GM18868 (cell line): ENCODE results near the gene GPC6.
A peak's percentile ranks its signal among the peaks of the same experiment; 100 is the strongest.

Experiments used
- ATAC-seq: cut with Tn5 transposase; IDR thresholded peaks from one replicate; pipeline ENCODE4 v1.9.1; 2021; ENCODE audit warnings: mild to moderate bottlenecking, moderate library complexity; ENCODE audit not compliant: unreplicated experiment

GPC6 gene

DNA sequence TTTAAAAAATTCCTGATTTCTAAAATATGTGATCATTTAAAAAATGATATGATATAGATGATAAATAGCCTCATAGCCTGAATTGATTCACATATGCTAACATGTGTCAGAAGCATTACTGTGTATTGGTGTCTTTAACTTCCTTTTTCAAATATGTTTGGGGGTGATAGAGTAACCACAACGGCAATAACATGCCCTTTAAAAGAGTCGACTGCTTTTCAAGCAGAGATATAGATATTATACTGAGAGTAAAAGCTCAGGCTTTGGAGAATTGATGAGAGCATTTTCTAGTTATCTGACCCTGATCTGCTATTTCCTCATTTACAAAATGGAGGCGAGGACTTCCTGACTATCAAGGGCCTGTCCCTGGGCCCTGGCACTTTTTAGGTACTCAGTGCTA lies 992.3 kb downstream of the GPC6 start:
- no peak for ATAC-seq

DNA sequence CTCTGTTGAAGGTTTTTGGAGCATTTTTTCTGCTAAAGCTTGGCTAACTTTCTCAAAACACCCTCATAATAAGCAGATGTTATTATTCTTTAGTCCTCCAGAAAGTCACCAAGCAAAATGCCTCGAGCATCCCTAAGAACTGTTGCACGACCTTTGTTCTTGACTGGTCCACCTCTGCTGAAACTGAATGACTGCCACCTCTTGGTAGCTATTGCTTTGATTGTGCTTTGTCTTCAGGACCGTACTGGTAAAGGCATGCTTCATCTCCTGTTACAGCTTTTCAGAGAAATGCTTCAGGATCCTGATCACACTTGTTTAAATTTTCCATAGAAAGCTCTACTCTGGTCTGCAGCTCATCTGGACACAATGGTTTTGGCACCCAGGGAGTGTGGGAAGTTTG lies 998.1 kb downstream of the GPC6 start:
- no peak for ATAC-seq

DNA sequence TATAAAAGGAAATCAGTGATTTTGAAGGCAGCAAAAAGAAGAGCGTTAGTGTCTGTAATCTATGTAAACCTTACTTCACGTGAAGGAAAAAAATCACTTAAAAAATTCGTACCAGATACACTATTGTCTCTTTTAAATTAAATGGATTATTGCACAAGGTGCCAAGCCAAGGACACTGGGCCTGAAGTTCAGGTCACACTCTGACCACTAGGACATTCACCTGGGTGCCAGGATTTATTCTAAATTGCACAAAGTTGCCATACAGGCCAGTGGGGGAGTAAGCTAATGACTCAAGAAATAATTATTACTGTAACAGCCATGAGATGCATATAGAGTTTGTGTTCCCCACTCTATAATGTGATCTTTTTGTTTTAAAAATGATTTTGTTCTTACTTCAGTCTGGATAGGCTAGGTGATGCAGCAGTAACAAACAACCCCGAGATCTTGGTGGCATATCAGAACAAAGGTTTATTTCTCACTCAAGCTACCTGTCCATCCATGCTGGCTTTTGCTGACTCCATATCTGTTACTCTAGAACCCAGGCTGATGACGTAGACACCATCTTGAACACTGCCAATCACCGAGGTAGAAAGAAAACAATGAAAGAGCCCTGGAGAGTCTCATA lies 1000.8 kb downstream of the GPC6 start:
- no peak for ATAC-seq

DNA sequence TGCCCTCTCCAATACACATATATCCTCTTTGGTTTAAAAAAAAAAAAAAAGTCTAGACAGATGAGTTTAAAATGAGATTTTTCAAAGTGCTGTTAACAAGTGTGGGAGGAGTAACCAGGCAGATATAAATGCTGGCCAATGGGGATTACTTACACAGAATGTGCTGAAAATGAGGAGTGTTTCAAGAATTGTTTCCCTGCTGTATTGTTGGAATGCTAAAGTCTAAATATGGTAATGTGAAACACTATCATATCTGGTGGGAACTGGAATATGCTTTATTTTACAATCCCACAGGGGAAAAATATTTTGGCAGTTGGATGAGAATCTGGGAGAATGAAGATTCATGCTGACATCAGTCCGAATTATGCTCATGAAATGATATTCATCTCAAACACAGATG lies 1002.2 kb downstream of the GPC6 start:
- ATAC-seq: no peak

DNA sequence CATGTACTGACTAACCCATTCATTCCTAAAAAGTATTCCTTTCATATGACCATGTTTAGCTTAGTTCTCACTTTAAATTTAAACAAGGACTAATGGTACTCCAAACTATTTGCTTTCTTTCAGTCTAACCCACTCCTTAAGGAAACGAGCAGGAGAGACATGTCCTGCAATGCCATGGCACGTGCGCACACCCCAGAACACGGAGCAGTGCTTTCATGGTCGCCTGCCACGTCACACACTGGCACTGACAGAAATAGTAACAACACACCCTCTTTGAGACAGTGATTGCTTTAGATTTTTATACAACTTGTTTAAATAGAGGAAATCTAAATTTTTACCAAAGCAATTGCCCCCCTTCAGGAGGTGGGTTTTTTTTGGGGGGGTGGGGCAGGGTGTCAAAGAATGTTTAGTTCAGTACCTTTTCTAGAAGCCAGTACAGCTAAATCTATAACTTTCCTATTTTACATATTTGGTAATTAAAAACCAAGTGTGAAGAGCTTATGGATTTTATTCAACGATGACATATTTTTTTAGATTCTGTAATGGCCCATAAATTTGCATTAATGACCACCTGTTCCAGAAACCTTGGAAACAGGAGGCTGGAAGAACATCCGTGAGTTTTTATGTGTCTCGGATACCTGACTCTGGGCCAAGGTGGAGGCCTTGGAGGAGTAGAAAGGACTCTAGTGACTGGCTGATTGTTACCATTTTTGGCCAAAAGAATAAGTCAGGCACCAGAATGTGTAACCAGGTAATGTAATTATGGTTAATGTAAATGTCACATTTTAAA lies 1005.7 kb downstream of the GPC6 start:
- ATAC-seq: no peak

DNA sequence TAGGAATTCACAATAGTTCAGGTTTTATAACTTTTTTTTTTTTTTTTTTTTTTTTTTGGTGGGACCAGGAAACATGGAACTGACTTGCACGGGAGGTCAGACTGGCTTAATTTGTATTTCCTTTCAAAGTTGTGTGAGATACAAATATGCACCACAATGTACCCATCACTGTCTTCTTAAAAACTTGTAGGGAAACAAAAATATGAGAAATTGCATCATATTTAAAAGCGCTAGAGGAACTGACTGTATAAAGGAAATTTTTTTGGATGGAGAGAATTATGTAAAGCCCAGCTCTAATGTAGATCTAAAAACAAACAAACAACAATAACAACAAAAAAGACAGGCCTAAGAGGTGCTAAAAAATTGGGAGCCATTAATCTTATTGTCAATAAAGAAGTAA lies 1006.3 kb downstream of the GPC6 start:
- ATAC-seq: no peak

DNA sequence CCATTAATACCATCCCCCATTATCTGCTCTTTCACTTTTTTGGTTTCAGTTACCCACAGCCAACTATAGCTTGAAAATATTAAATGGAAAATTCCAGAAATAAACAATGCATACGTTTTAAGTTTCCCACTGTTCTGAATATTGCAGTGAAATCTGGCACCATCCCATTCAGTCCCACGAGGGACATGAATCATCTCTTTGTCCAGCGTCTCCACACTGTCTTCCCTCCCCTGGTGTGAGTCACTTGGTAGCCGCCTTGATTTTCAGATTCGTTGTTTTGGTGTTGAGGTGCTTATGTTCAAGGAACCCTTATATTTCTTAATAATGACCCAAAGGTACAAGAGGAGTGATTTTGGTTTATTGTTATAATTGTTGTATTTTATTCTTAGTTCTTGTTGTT lies 1006.8 kb downstream of the GPC6 start:
- ATAC-seq: no peak

DNA sequence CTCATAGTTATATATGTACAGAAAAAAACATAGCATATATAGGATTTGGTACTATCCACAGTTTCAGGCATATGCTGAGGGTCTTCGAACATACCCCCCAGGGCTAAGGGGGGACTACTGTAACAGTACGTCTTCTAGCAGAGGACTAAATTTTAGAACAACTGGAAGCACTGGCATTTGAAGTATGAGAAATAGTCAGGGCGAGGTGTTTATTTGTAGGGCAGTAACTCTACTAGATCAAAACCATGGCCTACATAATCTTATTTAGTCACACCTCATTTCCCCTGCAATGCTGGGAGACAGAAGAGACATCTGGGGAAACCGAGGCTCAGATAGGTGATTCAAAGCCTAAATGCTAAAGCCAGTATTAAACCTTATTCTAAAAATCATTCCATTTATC lies 1007.2 kb downstream of the GPC6 start:
- ATAC-seq: no peak

DNA sequence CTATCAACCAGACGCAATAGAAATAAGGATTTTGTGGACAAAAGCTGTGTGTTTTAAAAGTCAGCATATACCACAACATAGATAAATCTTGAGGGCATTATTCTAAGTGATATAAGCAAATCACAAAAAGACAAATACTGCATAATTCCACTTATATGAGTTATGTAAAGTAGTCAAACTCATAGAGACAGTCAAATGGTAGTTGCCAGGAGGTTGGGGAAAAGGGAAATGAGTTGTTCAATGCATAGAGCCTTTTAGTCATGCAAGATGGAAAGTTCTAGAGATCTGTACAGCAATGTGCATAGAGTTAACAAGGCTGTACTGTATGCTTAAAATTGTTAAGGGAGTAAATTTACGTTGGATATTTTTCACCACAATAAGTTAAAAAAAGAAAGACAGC lies 1008.1 kb downstream of the GPC6 start:
- ATAC-seq: no peak

DNA sequence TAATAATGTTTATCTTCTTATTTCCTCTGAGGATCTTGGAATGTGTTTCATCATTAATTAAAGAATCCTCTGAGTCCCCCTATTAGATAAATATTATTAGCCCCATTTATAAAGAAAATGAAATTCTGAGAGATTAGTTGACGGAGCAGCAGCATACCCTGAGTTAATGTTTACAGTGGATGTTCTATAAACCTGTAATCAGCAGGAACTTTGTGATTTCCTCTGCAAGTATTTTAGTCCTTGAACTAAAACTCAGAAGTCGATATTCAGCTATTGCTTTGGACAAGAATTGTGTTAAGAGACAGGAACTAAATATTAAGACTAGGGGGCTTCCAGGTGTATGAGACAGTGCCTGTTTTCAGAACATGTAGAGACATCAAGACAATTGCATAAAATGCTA lies 1009.5 kb downstream of the GPC6 start:
- no peak for ATAC-seq

DNA sequence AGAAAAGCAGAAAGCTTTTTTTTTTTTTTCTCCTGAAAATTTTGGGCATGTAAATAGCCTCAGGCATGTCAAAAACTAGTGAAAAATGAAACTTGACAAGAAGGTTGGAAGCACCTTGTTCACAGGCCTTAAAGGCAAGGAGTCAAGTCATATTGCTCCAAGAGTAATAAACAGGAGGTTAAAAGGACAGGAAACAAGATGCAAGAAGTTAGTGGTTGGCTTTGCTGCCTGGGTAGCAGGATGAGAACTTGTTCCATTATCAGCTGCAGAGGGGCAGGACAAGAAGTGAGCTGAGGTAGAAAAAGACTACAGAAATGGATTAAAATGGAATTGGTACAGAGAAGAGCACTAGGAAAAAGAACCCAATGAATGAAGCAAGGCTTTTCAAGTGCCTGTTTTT lies 1010.3 kb downstream of the GPC6 start:
- ATAC-seq: no peak

DNA sequence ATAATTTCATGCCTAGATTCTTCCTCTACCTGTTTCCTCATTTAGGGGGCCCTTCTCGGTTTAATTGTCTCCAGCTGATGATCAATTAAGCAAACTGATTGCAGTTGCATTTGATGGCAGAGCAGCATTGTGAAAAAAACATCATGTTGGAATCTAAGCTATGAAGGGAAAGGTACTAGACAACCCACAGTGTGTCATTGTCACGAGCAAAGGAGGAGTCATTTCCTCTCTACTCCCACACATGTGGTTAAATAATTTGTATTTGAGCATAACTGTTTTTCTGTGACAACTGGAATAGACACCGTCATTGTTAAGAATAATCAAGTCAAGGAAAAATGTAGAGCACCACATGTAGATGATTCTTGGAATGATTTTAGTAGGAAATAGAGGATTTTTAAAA lies 1012.5 kb downstream of the GPC6 start:
- peak; percentile 70 for ATAC-seq

DNA sequence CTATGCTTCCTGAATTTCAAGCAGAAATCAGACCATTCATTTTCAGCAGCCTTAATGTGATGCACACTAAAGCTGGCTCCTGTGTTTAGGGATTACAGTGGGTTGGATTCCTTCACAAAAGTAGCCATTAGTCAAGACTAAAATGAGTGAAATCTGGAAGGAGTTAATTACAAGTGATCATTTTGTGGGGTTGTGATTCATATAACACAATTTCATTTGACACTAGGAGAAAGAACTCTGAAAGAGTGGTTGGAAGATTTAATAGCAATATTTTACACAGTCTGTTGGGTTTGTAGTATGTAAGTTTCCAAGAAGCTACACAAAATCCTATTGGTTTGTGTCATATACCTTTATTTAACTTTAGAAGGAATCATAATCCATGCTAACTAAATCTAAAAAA lies 1015.9 kb downstream of the GPC6 start:
- no peak for ATAC-seq

DNA sequence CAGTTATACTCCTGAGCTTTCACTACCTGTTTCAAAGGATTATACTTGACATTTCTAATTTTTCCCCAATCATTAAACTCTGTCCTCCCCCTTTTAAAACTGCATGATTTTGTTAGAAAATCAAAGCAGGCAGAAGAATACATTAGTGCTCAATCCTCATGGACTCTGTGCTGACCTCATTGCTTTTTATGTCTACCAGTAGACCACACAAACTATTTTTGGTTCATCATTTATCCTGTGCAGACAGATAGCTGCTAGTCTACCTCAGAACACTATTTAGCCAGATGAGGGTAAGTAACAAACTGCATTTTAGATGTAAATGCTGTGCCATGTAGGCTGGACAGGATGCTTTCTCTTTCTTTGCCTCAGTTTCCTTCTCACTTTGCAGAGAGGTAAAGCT lies 1016.9 kb downstream of the GPC6 start:
- ATAC-seq: no peak

DNA sequence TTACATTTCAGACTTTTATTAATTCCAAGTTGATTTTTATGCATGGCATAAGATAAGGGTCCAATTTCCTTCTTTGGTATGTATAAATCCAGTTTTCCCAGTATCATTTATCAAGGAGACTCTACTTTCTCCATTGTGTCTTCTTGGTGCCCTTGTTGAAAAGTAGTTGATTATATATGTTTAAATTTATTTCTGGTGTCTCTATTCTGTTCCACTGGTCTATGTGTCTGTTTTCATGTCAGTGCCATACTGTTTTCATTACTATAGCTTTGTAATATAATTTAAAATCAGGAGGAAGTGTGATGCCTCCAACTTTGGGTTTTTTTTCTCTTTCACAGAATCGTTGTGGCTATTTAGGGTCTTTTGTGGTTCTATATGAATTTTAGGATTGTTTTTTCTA lies 1019.9 kb downstream of the GPC6 start:
- ATAC-seq: no peak

DNA sequence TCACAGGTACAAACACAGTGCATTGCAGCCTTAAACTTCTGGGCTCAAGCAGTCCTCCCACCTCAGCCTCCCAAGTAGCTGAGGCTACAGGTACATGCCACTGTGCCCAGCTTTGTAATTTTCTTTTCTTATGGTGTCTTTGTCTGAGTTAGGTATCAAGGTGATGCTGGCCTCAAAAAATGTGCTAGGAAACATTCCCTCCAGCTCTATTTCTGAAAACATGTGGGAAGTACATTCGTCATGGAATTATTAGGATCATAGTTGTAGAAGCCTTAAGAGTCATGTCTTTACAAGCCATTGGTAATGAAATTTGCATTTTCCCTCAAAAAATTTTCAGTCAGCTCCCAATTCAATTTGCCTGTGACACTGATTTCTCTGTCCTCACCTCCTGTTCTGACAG lies 1021.3 kb downstream of the GPC6 start:
- no peak for ATAC-seq

DNA sequence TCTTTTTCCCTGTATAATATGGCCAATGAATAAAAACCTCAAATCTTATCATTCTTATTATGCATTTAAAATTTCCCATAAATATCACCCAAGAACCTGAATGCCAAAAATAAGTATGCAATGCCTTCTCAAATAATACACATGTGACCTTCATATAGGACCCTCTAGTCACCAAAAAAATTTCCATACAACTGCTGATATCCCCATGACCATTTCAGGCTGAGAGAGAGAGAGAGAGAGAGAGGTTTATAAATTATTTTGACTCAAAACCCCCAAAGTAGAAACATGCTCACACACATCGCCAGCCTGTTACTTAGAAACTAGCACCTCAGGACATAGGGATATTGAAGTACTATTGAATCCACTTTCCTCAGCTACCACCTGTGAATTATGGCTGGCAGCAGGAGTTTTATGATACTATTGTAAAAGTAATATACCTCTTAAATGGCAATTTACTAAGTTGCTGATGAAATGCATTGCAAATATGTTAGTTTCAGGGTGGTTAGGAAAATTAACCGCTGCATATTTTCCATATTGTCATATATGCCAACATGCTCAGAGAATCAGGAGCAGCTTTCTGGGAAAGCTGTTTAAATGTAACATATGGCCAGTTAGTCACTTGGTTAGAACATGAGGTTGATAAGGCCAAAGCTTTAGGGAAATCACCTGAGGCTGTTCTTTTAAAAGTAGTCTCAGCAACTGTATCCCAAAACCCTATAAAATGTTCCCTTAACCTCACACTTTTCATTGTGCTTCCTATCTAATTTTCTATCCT lies 1022.0 kb downstream of the GPC6 start:
- ATAC-seq: no peak

DNA sequence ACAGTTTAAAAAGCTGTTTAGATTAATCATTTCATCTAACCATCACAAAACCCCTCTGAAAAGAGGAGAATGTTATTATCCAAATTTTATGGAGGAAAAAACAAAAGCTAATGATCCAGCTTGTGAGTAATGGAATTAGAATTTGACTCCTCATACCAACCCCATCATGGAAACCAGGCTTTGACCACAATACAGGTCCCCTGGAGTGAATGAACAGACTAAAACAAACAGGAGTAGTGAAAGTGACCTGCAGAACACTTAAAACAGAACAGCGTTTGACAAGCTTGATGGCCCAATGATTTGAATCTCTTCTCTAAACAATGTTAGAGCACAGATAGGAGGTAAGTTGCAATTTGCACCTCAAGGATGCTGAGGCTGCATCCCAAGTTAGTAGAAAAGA lies 1022.9 kb downstream of the GPC6 start:
- no peak for ATAC-seq

DNA sequence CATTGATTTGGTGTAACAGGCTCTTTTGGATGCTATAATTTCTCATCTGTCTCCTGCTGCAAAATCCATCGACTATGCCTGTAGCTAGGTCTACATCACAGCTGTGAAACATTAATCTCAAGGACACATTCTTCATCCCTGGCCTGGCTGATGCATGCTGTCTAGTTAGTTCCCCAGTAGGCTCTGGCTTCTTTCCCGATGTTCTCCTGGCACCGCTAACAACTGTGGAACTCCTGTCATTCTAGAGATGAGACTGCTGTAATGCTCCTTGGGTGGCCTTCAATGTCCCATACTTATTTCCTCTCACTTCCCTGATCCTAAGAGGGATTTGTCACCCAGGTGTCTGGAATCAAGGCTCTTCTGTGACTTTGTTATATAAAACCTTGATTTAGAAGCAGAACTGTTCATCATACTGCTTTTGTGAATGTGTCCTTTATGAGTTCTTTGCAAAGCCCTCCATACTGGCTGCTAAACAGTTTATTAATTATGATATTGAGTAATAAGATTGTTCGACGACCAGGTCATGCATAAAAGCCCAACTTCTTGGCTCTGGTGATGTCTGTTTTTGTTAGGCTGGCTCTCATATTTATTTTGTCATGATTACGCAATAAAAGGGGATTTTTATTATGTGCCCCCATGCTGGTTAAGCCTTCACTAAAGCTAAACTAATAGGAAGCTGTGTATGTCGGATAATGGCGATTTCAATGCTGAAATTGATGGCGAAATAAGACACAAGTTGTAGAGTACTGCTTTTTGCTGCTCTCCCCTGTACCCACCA lies 1025.4 kb downstream of the GPC6 start:
- ATAC-seq: no peak

DNA sequence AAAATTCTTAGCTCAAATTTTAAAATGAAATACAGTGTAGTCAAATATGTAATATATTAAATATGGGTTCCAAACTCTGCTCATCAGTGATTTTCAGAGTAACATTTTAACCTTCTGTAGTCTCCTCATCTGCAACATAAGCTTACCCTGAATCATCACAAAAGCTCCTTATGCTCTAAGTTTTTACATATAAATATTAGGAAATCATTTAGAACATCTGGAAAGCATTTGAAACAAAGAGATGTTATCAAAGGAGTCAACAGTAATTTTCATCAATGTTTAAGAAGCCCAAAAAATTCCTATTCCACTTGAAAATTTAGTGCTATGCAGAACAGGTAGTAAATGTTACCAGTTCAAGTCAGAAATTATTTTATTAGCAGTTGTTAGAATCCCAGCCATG lies 1028.1 kb downstream of the GPC6 start:
- no peak for ATAC-seq

DNA sequence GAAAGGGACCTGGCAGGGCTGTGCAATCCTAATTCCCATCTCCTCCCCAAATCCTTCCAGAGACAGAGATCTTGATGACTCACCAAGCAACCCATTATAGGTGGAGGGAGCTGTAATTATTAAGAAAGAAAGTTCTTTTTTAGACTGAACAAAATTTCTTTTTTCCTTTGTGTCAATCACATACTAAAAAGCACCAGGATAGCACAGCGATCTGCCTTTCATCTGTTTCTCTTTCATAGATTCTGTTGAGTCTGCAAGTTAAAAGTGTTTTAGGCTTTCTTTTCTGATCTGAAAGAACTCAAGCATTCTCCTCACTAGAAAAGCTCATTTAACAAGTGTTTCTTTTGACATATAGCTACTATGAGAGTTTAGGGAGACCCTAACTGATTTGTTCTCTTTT lies 1030.1 kb downstream of the GPC6 start:
- no peak for ATAC-seq
